Right atrium auricular region (tissue), 2 donors: ENCODE data around the gene TGIF1. TPM values are rescaled to one million over a fixed set of nuclear protein-coding genes. Genes with fewer than 3 reads are reported as not detected.

ENCODE experiments used
- DNase-seq: peaks from one replicate; pipeline ENCODE4 v3.0.0-alpha.2; 2019; ENCODE audit warnings: low spot score
- H3K27ac ChIP-seq, 2 donors: fragments of 200-600 bp; sonication (generic); 1 replicate in 1 of 2; 2 replicates in 1 of 2; pipeline ENCODE4 v1.5.1; 2016 to 2019
- H3K27me3 ChIP-seq, 2 donors: fragments of 200-600 bp; sonication (generic); one replicate each; pipeline versions ENCODE4 v1.5.1 to v1.6.0; 2017 to 2019
- H3K36me3 ChIP-seq: fragments of 200-600 bp; sonication (generic); one replicate; pipeline ENCODE4 v1.5.1; 2016
- H3K4me1 ChIP-seq, 2 donors: fragments of 200-600 bp; sonication (generic); one replicate each; pipeline versions ENCODE4 v1.5.1 to v1.6.0; 2017 to 2019
- H3K4me3 ChIP-seq, 2 donors: fragments of 200-600 bp; sonication (generic); 1 replicate in 1 of 2; 2 replicates in 1 of 2; pipeline ENCODE4 v1.5.1; 2017 to 2019; ENCODE audit warnings: mild to moderate bottlenecking in 1 of 2, moderate library complexity in 1 of 2
- H3K9me3 ChIP-seq, 2 donors: fragments of 200-600 bp; sonication (generic); one replicate each; pipeline ENCODE4 v1.5.1; 2019
- CTCF ChIP-seq, 2 donors: fragments of 200-600 bp; sonication (generic); IDR thresholded peaks; one replicate each; pipeline ENCODE4 v1.5.1; 2019; ENCODE audit warnings: antibody characterized with exemption in 2 of 2
- total RNA-seq, 2 donors: library from RNA; depleted of rRNA; stranded (reverse); fragments of >200 nt; gene quantifications; one replicate each; pipeline ENCODE4 v1.1.0, GENCODE V29; 2016

TGIF1 gene
- total RNA-seq, 2 donors from 2014 or later: 32.1 to 44.8 TPM

GRCh38 chr18:3502650-3503049 is 52.7 kb downstream of the TGIF1 start:
- TF ChIP-seq CTCF (IDR thresholded peaks at IDR 0.05): no peak
- DNase-seq: no peak
- Histone ChIP-seq H3K36me3 (no peaks in the 10 kb centered on the region), H3K9me3 (no peaks in the 10 kb centered on the region), H3K27ac (no peak overlapping the region), H3K4me1 (peaks cover 0 to 14% of the 10 kb centered on the region in 2 donors), H3K4me3 (no peak overlapping the region), H3K27me3 (peaks cover 0 to 7% of the 10 kb centered on the region in 2 donors)

GRCh38 chr18:3504637-3505036 is 54.7 kb downstream of the TGIF1 start:
- no peaks in the 10 kb centered on the region for H3K9me3 ChIP-seq
- peaks cover 0 to 4% of the 10 kb centered on the region in 2 donors for H3K4me1 ChIP-seq
- H3K27ac ChIP-seq: no peak overlapping the region
- no peak overlapping the region for H3K4me3 ChIP-seq
- TF ChIP-seq CTCF (IDR thresholded peaks at IDR 0.05): no peak
- peaks cover 0 to 7% of the 10 kb centered on the region in 2 donors for H3K27me3 ChIP-seq
- no peaks in the 10 kb centered on the region for H3K36me3 ChIP-seq
- DNase-seq: no peak

GRCh38 chr18:3508576-3509549 is 58.9 kb downstream of the TGIF1 start:
- Histone ChIP-seq H3K9me3 (no peaks in the 10 kb centered on the region), H3K4me3 (no peak overlapping the region), H3K4me1 (no peaks in the 10 kb centered on the region), H3K27me3 (no peaks in the 10 kb centered on the region), H3K27ac (no peak overlapping the region), H3K36me3 (no peaks in the 10 kb centered on the region)
- no peak for DNase-seq
- no peak for TF ChIP-seq CTCF (IDR thresholded peaks at IDR 0.05)

Other genes with a start within 250 kb of the TGIF1 start
- gene MYOM1, start 230.2 kb upstream of the TGIF1 start, total RNA-seq: 100 to 1,000 TPM; 357 to 410 TPM
- 1,000 to 10,000 TPM; 1,108 to 5,712 TPM for gene MYL12A, start 202.4 kb upstream of the TGIF1 start, total RNA-seq
- 100 to 1,000 TPM; 180 to 231 TPM for gene MYL12B, start 188.0 kb upstream of the TGIF1 start, total RNA-seq